ENCODE measurements around the gene DDC. TPM values are rescaled to one million over a fixed set of nuclear protein-coding genes. Genes with fewer than 3 reads are reported as not detected.

Gene DDC
- total RNA-seq, 1 experiment from 2014 or later = not detected

DNA sequence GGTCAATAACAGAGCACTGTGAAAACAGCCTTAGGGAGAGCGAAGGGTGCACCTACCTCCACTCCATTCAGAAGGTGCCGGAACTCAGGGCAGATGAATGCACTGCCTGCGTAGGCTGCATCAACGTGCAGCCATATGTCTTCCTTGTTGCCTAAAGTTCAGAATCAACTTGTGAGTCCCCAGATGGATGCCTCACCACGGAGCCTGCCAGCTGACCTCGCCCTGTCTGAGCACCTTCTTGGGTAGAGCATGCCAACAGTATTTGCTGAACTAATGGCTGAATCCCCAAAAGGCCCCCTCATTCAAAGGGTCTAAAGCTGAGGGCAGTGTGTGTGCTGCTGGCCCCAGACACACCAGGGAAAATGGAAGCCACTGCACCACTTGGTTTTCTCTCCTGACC is 66.1 kb downstream of the DDC start:
- H3K27ac ChIP-seq (ENCODE audit: low read depth, low read length) = no peak overlapping the region
- H3K79me2 ChIP-seq (ENCODE audit: insufficient read depth, low read length) = no peaks in the 10 kb centered on the region
- peaks cover 13% of the 10 kb centered on the region; the same call in 1 of the 2 replicates for H3K27me3 ChIP-seq (ENCODE audit: insufficient read depth, low read length)
- no peak overlapping the region for H3K4me3 ChIP-seq (replicated peaks in 1 of 2; ENCODE audit: low read depth in 1 of 2, low read length in 2 of 2)
- no peaks in the 10 kb centered on the region for H3K4me1 ChIP-seq (ENCODE audit: control insufficient read depth in 1 of 2, insufficient read depth in 2 of 2, low read length in 2 of 2)
- ChIA-PET POLR2A (no interaction called here), CTCF (no interaction called here), RAD21 (ENCODE audit: low non-redundant PET in 1 of 2, low total read pairs in 2 of 2, uncharacterized antibody in 2 of 2, unreplicated experiment in 2 of 2) (no interaction called here)
- no peaks in the 10 kb centered on the region for H3K36me3 ChIP-seq (ENCODE audit: control insufficient read depth in 1 of 2, insufficient read depth in 2 of 2, low read length in 2 of 2)
- H4K20me1 ChIP-seq (ENCODE audit: insufficient read depth) = no peaks in the 10 kb centered on the region
- no TSS peak for BruUV-seq (replicated peaks)
- H3K9me2 ChIP-seq (ENCODE audit: insufficient read depth) = no peaks in the 10 kb centered on the region
- DNase-seq (ENCODE audit: low read depth, low spot score) = no peak
- ATAC-seq = no peak
- TF ChIP-seq RAD21 (IDR thresholded peaks at IDR 0.05; ENCODE audit: low read depth) = no peak
- no peak overlapping the region for H3K4me2 ChIP-seq (ENCODE audit: low read length)
- no peak overlapping the region for H2AFZ ChIP-seq (ENCODE audit: low read depth, low read length, poor library complexity, severe bottlenecking)
- no peak overlapping the region for H3K9ac ChIP-seq (ENCODE audit: low read length)
- intact Hi-C loops (cut with micrococcal nuclease) = no loop called here
- H3K9me3 ChIP-seq (ENCODE audit: control insufficient read depth in 1 of 2, insufficient read depth in 1 of 2, low read depth in 1 of 2, low read length in 2 of 2) = no peaks in the 10 kb centered on the region

DNA sequence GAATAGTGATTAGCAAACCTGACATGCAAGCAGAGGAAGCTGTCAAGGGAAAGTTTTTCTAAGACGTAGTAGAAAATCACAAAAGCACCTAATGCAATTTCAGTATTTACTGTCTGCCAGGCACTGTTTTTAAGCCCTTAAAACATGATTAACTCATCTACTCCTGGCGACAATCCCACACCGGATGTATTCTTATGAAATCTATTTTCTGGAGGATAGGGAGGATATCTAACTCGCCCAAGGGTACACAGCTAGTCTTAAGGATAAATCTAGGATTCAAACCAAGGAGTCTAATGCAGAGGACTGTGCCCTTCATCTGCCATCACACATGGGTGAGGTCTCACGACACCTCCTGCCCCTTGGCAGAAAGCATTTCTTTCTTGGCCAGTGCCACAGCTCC is 67.2 kb downstream of the DDC start:
- TF ChIP-seq ZFX (IDR thresholded peaks at IDR 0.05) (no peak), EZH2phosphoT487 (IDR thresholded peaks at IDR 0.05; ENCODE audit: borderline replicate concordance) (no peak), SRF (IDR thresholded peaks at IDR 0.05; ENCODE audit: low read depth) (no peak), JUND (IDR thresholded peaks at IDR 0.05) (no peak), CEBPB (IDR thresholded peaks at IDR 0.05; ENCODE audit: low read depth) (no peak), ELF1 (IDR thresholded peaks at IDR 0.05; ENCODE audit: borderline replicate concordance, low read depth) (no peak)
- TF ChIP-seq, protein P1, sequence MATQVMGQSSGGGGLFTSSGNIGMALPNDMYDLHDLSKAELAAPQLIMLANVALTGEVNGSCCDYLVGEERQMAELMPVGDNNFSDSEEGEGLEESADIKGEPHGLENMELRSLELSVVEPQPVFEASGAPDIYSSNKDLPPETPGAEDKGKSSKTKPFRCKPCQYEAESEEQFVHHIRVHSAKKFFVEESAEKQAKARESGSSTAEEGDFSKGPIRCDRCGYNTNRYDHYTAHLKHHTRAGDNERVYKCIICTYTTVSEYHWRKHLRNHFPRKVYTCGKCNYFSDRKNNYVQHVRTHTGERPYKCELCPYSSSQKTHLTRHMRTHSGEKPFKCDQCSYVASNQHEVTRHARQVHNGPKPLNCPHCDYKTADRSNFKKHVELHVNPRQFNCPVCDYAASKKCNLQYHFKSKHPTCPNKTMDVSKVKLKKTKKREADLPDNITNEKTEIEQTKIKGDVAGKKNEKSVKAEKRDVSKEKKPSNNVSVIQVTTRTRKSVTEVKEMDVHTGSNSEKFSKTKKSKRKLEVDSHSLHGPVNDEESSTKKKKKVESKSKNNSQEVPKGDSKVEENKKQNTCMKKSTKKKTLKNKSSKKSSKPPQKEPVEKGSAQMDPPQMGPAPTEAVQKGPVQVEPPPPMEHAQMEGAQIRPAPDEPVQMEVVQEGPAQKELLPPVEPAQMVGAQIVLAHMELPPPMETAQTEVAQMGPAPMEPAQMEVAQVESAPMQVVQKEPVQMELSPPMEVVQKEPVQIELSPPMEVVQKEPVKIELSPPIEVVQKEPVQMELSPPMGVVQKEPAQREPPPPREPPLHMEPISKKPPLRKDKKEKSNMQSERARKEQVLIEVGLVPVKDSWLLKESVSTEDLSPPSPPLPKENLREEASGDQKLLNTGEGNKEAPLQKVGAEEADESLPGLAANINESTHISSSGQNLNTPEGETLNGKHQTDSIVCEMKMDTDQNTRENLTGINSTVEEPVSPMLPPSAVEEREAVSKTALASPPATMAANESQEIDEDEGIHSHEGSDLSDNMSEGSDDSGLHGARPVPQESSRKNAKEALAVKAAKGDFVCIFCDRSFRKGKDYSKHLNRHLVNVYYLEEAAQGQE (IDR thresholded peaks at IDR 0.05; ENCODE audit: low read depth) = no peak
- POLR2A ChIA-PET = no interaction called here
- Histone ChIP-seq H3K27me3 (ENCODE audit: insufficient read depth, low read length) (peaks cover 13% of the 10 kb centered on the region; the same call in 1 of the 2 replicates), H3K4me2 (ENCODE audit: low read length) (no peak overlapping the region), H3K4me1 (ENCODE audit: control insufficient read depth in 1 of 2, insufficient read depth in 2 of 2, low read length in 2 of 2) (no peaks in the 10 kb centered on the region), H3K27ac (ENCODE audit: low read depth, low read length) (no peak overlapping the region), H3K79me2 (ENCODE audit: insufficient read depth, low read length) (no peaks in the 10 kb centered on the region), H3K36me3 (ENCODE audit: control insufficient read depth in 1 of 2, insufficient read depth in 2 of 2, low read length in 2 of 2) (no peaks in the 10 kb centered on the region), H4K20me1 (ENCODE audit: insufficient read depth) (no peaks in the 10 kb centered on the region), H2AFZ (ENCODE audit: low read depth, low read length, poor library complexity, severe bottlenecking) (no peak overlapping the region), H3K9ac (ENCODE audit: low read length) (no peak overlapping the region), H3K9me3 (ENCODE audit: control insufficient read depth in 1 of 2, insufficient read depth in 1 of 2, low read depth in 1 of 2, low read length in 2 of 2) (no peaks in the 10 kb centered on the region), H3K9me2 (ENCODE audit: insufficient read depth) (no peaks in the 10 kb centered on the region), H3K4me3 (replicated peaks in 1 of 2; ENCODE audit: low read depth in 1 of 2, low read length in 2 of 2) (no peak overlapping the region)
- DNase-seq (ENCODE audit: low read depth, low spot score) (no peak), ATAC-seq (no peak)
- CTCF ChIA-PET = no interaction called here
- no TSS peak for BruUV-seq (replicated peaks)
- RAD21 ChIA-PET (ENCODE audit: low non-redundant PET in 1 of 2, low total read pairs in 2 of 2, uncharacterized antibody in 2 of 2, unreplicated experiment in 2 of 2) = no interaction called here
- intact Hi-C loops (cut with micrococcal nuclease) = no loop called here

All from HCT116 (cell line).